Right lobe of liver (tissue), 6 donors: ENCODE measurements around the gene MCTP1. TPM values are rescaled to one million over a fixed set of nuclear protein-coding genes. Genes with fewer than 3 reads are reported as not detected.

ENCODE experiments used
- ATAC-seq, 4 donors: fragments of 200-7000 bp; cut with Tn5 transposase; one replicate each; pipeline ENCODE4 v1.9.1; 2020; ENCODE audit warnings: mild to moderate bottlenecking in 4 of 4, moderate library complexity in 4 of 4
- DNase-seq, 3 donors: peaks; one replicate each; pipeline ENCODE4 v3.0.0-alpha.2; 2020
- H3K27ac ChIP-seq, 3 donors: fragments of 200-600 bp; one replicate each; pipeline ENCODE4 v1.8.0; 2022
- H3K27me3 ChIP-seq, 2 donors: fragments of 200-600 bp; one replicate each; pipeline ENCODE4 v1.8.0; 2022
- H3K36me3 ChIP-seq, 4 donors: fragments of 200-600 bp; sonication (generic) in 1 of 4; one replicate each; pipeline versions ENCODE4 v1.5.1 to v1.8.0; 2017 to 2022; ENCODE audit warnings: control low read depth in 1 of 4
- H3K4me1 ChIP-seq, 4 donors: fragments of 200-600 bp; sonication (generic) in 1 of 4; one replicate each; pipeline versions ENCODE4 v1.5.1 to v1.8.0; 2017 to 2022; ENCODE audit warnings: control low read depth in 1 of 4
- H3K4me3 ChIP-seq, 3 donors: fragments of 200-600 bp; one replicate each; pipeline ENCODE4 v1.8.0; 2022
- H3K9me3 ChIP-seq, 4 donors: fragments of 200-600 bp; sonication (generic) in 1 of 4; one replicate each; pipeline versions ENCODE4 v1.5.1 to v1.8.0; 2017 to 2022; ENCODE audit warnings: control low read depth in 1 of 4
- CTCF ChIP-seq, 4 donors: fragments of 200-600 bp in 3 of 4; fragments of 450-650 bp in 1 of 4; IDR thresholded peaks; one replicate each; pipeline versions ENCODE4 v1.5.1 to v1.8.0; 2016 to 2022; ENCODE audit warnings: antibody characterized with exemption in 4 of 4, mild to moderate bottlenecking in 2 of 4
- POLR2A ChIP-seq: fragments of 450-650 bp; IDR thresholded peaks from one replicate; pipeline ENCODE4 v1.6.1; 2017; ENCODE audit warnings: antibody characterized with exemption, mild to moderate bottlenecking
- WGBS: methylation state at CpG from one replicate; pipeline ENCODE4 v1.1.6; 2018; ENCODE audit warnings: low coverage, low lambda C conversion rate; ENCODE audit not compliant: insufficient coverage; ENCODE audit errors: missing lambda C conversion rate; 5-methylcytosine and 5-hydroxymethylcytosine counted together
- intact Hi-C, 2 donors: fragments of 100-400 bp; cut with DNase I; formaldehyde crosslinking; loops; one replicate each; pipeline versions ENCODE4 v1.11.2 to v1.14.1; 2022
- total RNA-seq, 6 experiments: library from RNA; depleted of rRNA in 2 of 6; stranded (reverse); fragments of >200 nt in 2 of 6; fragmentation: NEBNext Ultra II Directional in 3 of 6; extraction: Animal tissue kit (Norgen Biotek cat#: 25700) in 3 of 6; gene quantifications; one replicate each; pipeline versions ENCODE4 v1.1.0 to v1.2.4, GENCODE V29; 2016 to 2023
- donor health status: DM: no; HTN: yes; CAD: no.
- donor health status: DM: no; HTN: no; CAD: no.
- donor health status: DM: no; HTN: no; CAD: no.
- donor health status: DM: no; HTN: yes; CAD: no.
- donor health status: DM: no; HTN: yes; CAD: no.

Gene MCTP1
- total RNA-seq, 6 experiments from 2014 or later, result 1.2 to 5.9 (median 3.5) TPM

GRCh38 chr5:95317687-95318086 lies 32.8 kb upstream of the MCTP1 start:
- WGBS, result 31% methylated on average over 3 of the region's 4 CpGs
- no peak for TF ChIP-seq CTCF (IDR thresholded peaks at IDR 0.05)
- no peak for TF ChIP-seq POLR2A

GRCh38 chr5:95317085-95317484 lies 32.2 kb upstream of the MCTP1 start:
- no peak for ATAC-seq
- 75% methylated on average over 2 of the region's 2 CpGs for WGBS
- intact Hi-C loops, result no loop called here
- no peak for TF ChIP-seq CTCF (IDR thresholded peaks at IDR 0.05)
- TF ChIP-seq POLR2A, result no peak
- Histone ChIP-seq H3K4me1 (no peaks in the 10 kb centered on the region), H3K27ac (no peak overlapping the region), H3K4me3 (no peak overlapping the region), H3K27me3 (no peaks in the 10 kb centered on the region), H3K36me3 (no peaks in the 10 kb centered on the region), H3K9me3 (no peaks in the 10 kb centered on the region)
- DNase-seq, result no peak

More at GRCh38 chr5:95317687-95318086, 32.8 kb upstream of the MCTP1 start:
- H3K27me3 ChIP-seq, result no peaks in the 10 kb centered on the region
- H3K27ac ChIP-seq, result no peak overlapping the region
- H3K4me3 ChIP-seq, result no peak overlapping the region
- intact Hi-C loops, result no loop called here
- ATAC-seq (no peak), DNase-seq (no peak)
- H3K9me3 ChIP-seq, result no peaks in the 10 kb centered on the region
- no peaks in the 10 kb centered on the region for H3K36me3 ChIP-seq
- no peaks in the 10 kb centered on the region for H3K4me1 ChIP-seq

- intact Hi-C loops, result no loop called here
- no peaks in the 10 kb centered on the region for H3K9me3 ChIP-seq
- H3K36me3 ChIP-seq, result no peaks in the 10 kb centered on the region
- TF ChIP-seq CTCF (IDR thresholded peaks at IDR 0.05) (no peak), POLR2A (no peak)
- H3K27me3 ChIP-seq, result no peaks in the 10 kb centered on the region
- ATAC-seq (no peak), DNase-seq (no peak)
- 80% methylated on average over 2 of the region's 2 CpGs for WGBS
- no peak overlapping the region for H3K4me3 ChIP-seq
- H3K4me1 ChIP-seq, result no peaks in the 10 kb centered on the region
- H3K27ac ChIP-seq, result no peak overlapping the region
Observed at GRCh38 chr5:95304711-95305110, 19.8 kb upstream of the MCTP1 start.

GRCh38 chr5:95298651-95299050 lies 13.8 kb upstream of the MCTP1 start:
- intact Hi-C loops, result no loop called here
- TF ChIP-seq POLR2A (no peak), CTCF (IDR thresholded peaks at IDR 0.05) (no peak)
- Histone ChIP-seq H3K4me1 (no peaks in the 10 kb centered on the region), H3K4me3 (no peak overlapping the region), H3K27ac (no peak overlapping the region), H3K9me3 (no peaks in the 10 kb centered on the region), H3K27me3 (no peaks in the 10 kb centered on the region), H3K36me3 (no peaks in the 10 kb centered on the region)
- DNase-seq (no peak), ATAC-seq (no peak)
- WGBS, result 68% methylated on average over 1 of the region's 1 CpG

GRCh38 chr5:95296291-95296690 lies 11.4 kb upstream of the MCTP1 start:
- H3K27me3 ChIP-seq, result no peaks in the 10 kb centered on the region
- intact Hi-C loops, result no loop called here
- no peaks in the 10 kb centered on the region for H3K4me1 ChIP-seq
- no peak for TF ChIP-seq POLR2A
- no peak for TF ChIP-seq CTCF (IDR thresholded peaks at IDR 0.05)
- no peak for DNase-seq
- no peak for ATAC-seq
- no peaks in the 10 kb centered on the region for H3K36me3 ChIP-seq
- no peaks in the 10 kb centered on the region for H3K9me3 ChIP-seq
- no peak overlapping the region for H3K27ac ChIP-seq
- WGBS, result 58% methylated on average over 2 of the region's 2 CpGs
- H3K4me3 ChIP-seq, result no peak overlapping the region
